ENCODE measurements around the gene CSF2RB.

DNA sequence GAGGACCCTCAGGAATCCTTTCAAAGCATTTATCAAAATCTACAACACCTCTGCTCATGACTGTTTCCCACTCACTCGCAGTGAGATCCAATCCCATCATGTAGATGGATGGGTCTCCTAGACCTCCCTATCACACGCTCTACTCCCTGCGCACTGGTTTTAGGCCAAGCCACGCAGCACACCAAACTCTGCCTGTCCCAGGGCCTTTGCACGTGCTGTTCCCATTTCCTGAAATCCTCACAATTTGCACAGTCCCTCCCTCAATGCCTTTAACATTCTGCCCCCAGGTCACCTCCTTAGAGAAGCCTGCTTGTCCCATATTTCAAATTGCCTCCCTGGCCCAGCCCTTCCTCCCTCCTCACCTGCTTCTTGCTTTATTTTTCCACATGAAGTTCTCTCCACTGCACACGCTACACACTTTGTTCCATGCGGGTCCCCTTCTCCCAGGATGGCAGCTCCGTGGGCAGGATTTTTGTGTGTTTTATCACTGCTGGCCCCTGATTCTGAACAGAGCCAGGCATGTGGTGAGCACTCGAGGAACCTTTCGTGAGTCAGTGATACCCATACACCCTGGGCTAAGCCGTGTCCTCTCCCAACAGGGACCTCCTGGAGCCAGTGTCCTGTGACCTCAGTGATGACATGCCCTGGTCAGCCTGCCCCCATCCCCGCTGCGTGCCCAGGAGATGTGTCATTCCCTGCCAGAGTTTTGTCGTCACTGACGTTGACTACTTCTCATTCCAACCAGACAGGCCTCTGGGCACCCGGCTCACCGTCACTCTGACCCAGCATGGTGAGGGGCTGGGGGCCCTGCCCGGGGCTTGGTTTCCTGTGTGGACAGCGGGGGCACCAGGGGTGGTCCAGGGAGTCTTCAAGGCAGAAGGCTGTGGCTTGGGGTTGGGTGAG, 12.2 kb downstream of the CSF2RB start:
- no peak for TF ChIP-seq CTCF (IDR thresholded peaks at IDR 0.05)
- no peak for TF ChIP-seq POLR2A (IDR thresholded peaks at IDR 0.05)
- no peak for TF ChIP-seq EP300 (IDR thresholded peaks at IDR 0.05)

Data from tibial nerve (tissue), 4 donors.